ENCODE measurements around the gene PPP2R2D.

Gene PPP2R2D

DNA sequence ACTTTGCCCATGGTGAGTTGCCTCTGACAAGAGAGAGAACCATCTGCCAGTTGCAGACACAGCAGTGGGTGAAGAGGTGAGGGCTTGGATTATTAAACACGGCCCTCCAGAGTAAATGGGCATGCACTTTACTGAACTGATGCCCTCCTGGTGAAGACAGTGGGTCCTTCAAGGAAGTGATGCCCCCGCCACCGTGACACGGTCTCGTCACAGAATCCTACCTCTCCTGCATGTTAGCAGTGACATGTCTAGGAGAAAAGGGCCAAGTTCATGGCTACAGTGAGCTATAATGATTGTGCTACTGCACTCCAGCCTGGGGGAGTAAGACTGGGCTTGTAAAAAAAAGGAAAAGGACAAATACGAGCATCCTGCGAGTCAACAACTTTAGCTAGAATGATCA is 78.5 kb downstream of the PPP2R2D start:
- TF ChIP-seq, protein P1, sequence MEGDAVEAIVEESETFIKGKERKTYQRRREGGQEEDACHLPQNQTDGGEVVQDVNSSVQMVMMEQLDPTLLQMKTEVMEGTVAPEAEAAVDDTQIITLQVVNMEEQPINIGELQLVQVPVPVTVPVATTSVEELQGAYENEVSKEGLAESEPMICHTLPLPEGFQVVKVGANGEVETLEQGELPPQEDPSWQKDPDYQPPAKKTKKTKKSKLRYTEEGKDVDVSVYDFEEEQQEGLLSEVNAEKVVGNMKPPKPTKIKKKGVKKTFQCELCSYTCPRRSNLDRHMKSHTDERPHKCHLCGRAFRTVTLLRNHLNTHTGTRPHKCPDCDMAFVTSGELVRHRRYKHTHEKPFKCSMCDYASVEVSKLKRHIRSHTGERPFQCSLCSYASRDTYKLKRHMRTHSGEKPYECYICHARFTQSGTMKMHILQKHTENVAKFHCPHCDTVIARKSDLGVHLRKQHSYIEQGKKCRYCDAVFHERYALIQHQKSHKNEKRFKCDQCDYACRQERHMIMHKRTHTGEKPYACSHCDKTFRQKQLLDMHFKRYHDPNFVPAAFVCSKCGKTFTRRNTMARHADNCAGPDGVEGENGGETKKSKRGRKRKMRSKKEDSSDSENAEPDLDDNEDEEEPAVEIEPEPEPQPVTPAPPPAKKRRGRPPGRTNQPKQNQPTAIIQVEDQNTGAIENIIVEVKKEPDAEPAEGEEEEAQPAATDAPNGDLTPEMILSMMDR (conservative IDR thresholded peaks at IDR 0.05), result no peak
- peak overlapping the region; percentile 82 for H3K27ac ChIP-seq

DNA sequence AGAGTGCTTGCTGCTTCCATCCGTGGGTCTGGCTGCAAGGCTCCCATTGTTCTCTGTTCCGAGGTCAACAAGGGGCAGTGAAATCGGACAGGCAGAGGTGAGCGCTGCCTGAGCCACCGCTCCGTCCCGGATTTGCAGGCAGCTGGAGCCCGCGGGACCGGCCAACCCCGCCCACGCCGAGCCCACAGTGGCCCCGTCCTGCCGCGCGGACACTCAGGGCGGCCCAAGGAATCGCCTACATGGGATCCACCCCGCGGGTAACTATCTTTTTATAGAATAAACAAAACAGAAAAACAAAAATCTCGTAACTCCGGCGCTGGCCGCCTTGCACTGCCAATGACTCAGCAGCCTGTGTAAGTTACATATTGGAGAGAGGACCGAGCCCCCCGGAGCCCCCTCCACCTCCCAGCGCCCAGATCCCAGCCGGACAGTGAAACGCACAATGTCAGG is 79.0 kb downstream of the PPP2R2D start:
- TF ChIP-seq, protein P1 (conservative IDR thresholded peaks at IDR 0.05), result no peak
- peak overlapping the region; percentile 82 for H3K27ac ChIP-seq

DNA sequence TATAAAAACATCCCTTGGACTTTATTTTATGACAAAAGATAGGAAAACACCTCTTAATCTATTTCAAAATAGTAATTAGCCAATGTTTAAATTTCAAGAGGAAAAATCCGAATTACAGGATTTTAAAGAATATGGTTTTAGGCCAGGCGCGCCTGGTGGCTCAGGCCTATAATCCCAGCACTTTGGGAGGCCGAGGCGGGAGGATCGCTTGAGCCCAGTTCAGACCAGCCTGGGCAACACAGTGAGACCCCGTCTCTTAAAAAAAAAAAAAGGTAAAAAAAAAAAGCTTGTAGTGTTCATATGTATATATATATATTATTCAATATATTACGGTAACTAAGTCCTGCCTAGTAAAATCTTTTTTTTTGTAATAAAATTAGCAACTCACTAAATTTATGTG is 79.5 kb downstream of the PPP2R2D start:
- peak overlapping the region; percentile 82 for H3K27ac ChIP-seq
- TF ChIP-seq, protein P1 (conservative IDR thresholded peaks at IDR 0.05), result no peak

DNA sequence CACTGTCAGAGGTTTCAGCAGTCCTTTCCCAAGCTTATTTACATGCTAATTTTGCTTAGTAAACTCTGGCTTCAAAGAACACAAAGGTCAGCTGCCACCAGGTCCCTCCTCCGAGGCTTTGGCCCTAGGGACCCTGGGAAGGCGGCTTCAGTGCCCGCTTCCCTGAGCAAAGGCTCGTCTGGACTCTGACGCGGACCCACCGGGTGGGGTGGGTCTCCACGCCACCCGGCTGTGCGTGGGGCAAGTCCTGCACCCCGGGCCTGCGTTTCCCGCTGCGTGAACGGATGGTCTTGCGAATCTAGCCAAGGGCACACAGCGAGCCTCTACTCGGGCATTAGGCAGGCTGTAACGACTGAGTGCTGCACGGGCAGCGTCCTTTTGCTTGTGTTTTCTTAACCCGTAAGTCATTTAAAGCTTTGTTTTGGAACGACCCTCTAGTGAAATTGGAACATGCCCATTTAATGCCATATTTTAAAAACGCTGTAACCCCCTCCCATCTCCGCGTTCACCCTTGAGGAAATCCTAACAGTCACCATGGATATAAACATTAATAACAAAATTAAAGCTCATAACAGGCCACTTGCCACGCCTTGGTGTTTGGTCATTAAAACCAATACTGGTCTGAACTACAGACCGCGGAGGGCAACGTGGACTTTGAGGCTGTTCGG is 80.1 kb downstream of the PPP2R2D start:
- TF ChIP-seq, protein P1 (conservative IDR thresholded peaks at IDR 0.05), result no peak
- H3K27ac ChIP-seq, result peak overlapping the region; percentile 82

DNA sequence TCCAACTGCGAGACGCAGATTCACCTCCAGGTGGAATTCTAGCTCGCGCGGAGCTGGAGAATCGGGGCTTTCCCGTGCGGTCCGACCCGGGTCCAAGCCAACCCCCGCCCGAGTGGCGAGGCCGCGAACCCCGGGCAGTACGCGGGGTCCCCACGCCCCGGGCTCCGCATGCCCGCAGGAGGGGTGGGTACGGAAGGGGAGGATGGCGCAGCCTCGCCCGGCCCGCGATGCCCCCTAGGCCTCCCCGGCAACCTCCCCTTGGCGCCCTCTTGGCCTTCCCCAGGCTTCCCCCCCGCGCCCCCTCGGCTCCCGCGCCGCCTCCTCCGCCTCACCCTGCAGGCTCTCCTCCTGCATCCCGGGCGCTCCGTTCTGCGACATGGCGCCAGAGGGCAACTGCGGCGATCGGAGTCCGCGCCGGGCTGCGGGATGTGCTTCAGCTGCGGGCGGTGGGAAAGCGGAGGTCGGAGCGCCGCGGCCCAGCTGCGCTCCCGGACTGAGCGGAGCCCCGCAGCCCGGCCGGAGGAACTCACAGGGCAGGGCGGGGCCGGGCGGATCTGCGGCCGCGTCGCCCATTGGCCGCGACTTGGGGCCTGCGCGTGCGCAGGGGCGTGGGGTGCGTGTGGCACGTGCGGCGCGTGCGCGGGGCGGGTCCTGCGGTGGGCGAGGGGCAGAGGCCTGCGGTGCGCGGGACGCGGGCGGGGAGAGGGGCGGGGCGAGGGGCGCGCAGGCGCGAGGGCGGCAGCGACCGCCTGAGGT is 80.8 kb downstream of the PPP2R2D start, which contains the start of gene BNIP3:
TSS of gene BNIP3 (minus strand) at position 495 of the 756 bp plus-strand sequence. CDS start at position 378, 117 bp downstream.
- peak within 1 kb of the TSS; percentile 82 for H3K27ac ChIP-seq
- TF ChIP-seq, protein P1 (conservative IDR thresholded peaks at IDR 0.05), result peak; percentile 11; the same call in 1 of the 2 replicates

DNA sequence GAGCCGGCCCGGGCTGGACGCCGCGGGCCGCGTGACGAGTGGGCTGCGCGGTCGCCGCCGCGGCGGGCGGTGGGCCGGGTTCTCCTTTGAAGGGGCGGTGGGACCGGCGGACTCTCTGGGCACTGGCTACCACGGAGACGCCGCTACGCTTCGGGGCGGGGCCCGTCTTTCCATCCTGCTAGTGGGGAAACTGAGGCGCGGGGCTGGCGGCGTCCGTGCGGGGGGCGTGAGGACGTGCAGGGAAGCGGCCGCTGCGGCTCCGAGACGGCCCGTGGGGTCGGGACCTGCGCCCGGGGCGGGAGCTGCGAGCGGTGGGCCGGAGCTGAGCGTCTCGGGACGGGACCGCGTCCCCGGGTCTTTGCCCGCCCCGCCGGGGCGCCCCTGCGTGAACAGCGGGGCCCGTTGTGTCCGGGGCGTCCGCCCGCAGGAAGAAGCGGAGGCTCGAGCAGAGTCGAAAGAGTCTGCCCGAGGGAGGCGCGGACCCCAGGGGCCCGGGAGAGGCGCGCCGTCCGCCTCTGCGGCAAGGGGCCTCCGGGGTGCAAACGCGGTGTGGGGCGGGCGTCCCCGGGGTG is 81.5 kb downstream of the PPP2R2D start:
- TF ChIP-seq, protein P1 (conservative IDR thresholded peaks at IDR 0.05), result no peak
- peak overlapping the region; percentile 82; the same call in 1 of the 2 replicates for H3K27ac ChIP-seq

DNA sequence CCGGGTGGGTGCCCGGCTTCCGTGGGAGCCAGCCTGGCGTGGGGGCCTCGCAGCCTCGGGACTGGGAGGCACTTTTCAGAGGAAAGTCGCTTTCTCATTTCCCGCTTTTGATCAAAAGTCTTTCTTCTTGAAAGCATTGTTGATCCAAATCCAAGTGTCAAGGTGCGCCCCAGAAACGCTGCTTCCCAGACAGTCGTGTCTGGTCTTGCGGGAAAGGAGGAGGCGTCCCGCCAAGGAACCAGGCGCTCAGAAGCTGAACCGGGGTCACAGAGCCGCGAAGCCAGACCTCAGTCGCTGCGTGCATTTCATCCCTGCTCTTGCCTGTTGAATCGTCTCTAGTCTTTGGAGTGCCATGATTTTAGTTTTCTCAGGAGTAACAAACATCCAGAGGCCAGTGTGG is 82.0 kb downstream of the PPP2R2D start:
- H3K27ac ChIP-seq, result peak overlapping the region; percentile 82; the same call in 1 of the 2 replicates
- TF ChIP-seq, protein P1 (conservative IDR thresholded peaks at IDR 0.05), result no peak

Data from VCaP (cell line).